Measurements from ENCODE around the gene SPATA6. TPM values are rescaled to one million over a fixed set of nuclear protein-coding genes. Genes with fewer than 3 reads are reported as not detected.

Gene SPATA6
- total RNA-seq, 2 donors from 2014 or later: 12.2 to 23.2 TPM

DNA sequence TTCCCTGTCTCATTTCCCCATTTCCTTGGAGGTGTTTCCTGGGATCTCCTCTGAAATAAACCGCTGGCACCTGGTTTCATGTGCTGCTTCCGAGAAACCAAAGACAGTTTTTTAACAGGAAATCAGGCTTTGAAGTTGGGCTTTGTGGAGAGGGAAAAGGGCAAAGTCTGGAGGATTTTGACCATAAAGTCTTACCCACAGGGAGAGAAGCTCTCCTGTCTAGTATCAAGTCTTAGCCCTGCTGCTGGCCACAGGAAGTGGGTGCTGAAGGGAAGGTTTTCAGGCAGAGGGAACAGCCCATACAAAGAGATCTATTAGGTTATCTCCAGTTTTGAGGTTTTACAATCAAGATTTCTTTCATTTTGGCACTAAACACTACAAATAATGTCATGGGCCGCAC, 220.2 kb downstream of the SPATA6 start:
- Histone ChIP-seq H3K9me3 (no peaks in the 10 kb centered on the region), H3K4me3 (no peak overlapping the region), H3K27me3 (replicated peaks; ENCODE audit: insufficient read depth) (no peaks in the 10 kb centered on the region), H3K36me3 (no peaks in the 10 kb centered on the region), H3K4me1 (replicated peaks) (no peaks in the 10 kb centered on the region), H3K27ac (peak overlapping the region in 1 of 2 donors; percentile 25)
- intact Hi-C loops (cut with DNase I): no loop called here
- no peak for TF ChIP-seq POLR2A (IDR thresholded peaks at IDR 0.05)
- TF ChIP-seq, protein P1, sequence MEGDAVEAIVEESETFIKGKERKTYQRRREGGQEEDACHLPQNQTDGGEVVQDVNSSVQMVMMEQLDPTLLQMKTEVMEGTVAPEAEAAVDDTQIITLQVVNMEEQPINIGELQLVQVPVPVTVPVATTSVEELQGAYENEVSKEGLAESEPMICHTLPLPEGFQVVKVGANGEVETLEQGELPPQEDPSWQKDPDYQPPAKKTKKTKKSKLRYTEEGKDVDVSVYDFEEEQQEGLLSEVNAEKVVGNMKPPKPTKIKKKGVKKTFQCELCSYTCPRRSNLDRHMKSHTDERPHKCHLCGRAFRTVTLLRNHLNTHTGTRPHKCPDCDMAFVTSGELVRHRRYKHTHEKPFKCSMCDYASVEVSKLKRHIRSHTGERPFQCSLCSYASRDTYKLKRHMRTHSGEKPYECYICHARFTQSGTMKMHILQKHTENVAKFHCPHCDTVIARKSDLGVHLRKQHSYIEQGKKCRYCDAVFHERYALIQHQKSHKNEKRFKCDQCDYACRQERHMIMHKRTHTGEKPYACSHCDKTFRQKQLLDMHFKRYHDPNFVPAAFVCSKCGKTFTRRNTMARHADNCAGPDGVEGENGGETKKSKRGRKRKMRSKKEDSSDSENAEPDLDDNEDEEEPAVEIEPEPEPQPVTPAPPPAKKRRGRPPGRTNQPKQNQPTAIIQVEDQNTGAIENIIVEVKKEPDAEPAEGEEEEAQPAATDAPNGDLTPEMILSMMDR (IDR thresholded peaks at IDR 0.05): no peak
- TF ChIP-seq POLR2AphosphoS5 (IDR thresholded peaks at IDR 0.05): no peak
- WGBS: 98% methylated on average over 3 of the region's 3 CpGs
- no peak for DNase-seq (ENCODE audit: low spot score)

DNA sequence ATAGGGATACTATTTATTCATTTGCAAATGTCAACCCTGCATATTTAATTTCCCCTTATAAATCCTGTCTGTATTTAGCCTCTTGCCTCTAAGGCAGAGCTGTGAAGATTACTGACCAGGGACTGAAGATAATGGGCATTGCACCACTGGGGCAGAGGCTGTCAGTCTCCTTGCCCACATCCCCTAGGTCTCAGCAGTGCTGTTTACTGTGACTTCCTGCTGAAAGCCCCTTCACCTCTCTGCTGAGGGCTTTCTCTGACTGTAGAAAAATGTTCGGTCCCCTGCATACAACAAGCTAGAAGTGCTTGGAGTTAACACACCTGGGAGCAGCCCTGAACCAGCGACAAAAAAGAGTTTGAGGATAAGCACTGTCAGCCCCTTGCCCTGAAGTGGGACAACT, 220.7 kb downstream of the SPATA6 start:
- H3K27ac ChIP-seq: peak overlapping the region in 1 of 2 donors; percentile 25
- no peak overlapping the region for H3K4me3 ChIP-seq
- H3K36me3 ChIP-seq: no peaks in the 10 kb centered on the region
- no peaks in the 10 kb centered on the region for H3K4me1 ChIP-seq (replicated peaks)
- WGBS: 85% methylated on average over 2 of the region's 2 CpGs
- H3K9me3 ChIP-seq: no peaks in the 10 kb centered on the region
- intact Hi-C loops (cut with DNase I): no loop called here
- no peak for DNase-seq (ENCODE audit: low spot score)
- TF ChIP-seq POLR2A (IDR thresholded peaks at IDR 0.05): no peak
- TF ChIP-seq, protein P1 (IDR thresholded peaks at IDR 0.05): no peak
- TF ChIP-seq POLR2AphosphoS5 (IDR thresholded peaks at IDR 0.05): peak; percentile 58
- H3K27me3 ChIP-seq (replicated peaks; ENCODE audit: insufficient read depth): no peaks in the 10 kb centered on the region

DNA sequence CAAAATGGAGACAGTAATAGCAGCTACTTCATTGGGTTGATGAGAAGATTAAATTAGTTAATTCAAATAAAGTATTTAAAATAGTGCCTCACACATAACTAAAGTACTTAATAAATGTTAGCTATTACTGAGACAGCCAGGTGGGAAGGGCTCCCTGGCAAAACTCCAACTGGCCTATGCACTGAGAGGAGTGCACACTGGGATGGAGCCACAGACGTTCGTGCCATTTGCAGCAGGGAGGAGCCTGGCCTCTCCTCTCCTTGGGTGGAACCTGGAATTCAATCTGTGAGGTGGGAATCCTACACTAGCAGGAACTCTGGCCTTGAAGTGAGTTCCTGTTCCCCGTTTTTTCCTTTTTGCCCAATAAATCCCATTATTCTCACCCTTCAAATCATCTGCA, 221.4 kb downstream of the SPATA6 start:
- 30% methylated on average over 3 of the region's 3 CpGs for WGBS
- Histone ChIP-seq H3K9me3 (no peaks in the 10 kb centered on the region), H3K4me1 (replicated peaks) (no peaks in the 10 kb centered on the region), H3K4me3 (no peak overlapping the region), H3K27ac (peak overlapping the region in 1 of 2 donors; percentile 29), H3K27me3 (replicated peaks; ENCODE audit: insufficient read depth) (no peaks in the 10 kb centered on the region), H3K36me3 (no peaks in the 10 kb centered on the region)
- intact Hi-C loops (cut with DNase I): no loop called here
- TF ChIP-seq POLR2A (IDR thresholded peaks at IDR 0.05): no peak
- TF ChIP-seq, protein P1 (IDR thresholded peaks at IDR 0.05): no peak
- TF ChIP-seq POLR2AphosphoS5 (IDR thresholded peaks at IDR 0.05): no peak
- no peak for DNase-seq (ENCODE audit: low spot score)

DNA sequence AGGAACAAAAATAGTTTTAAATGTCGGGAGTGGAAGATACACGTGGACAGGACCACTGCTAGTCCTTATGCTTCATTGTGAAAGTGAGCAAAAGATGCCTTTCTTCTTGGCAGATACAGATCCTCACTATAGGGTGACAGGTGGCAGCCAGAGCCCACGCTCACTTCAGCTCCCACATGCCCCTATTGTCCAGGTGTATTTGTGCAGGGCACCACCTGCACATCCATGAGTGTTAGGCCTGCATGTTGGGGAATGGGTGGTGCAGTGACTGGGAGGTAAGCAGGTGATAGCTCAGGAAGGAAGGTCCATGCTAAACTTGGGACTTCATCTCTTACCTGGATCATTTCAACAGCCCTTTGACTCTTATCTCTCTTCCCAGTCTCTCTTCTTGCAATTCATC, 222.1 kb downstream of the SPATA6 start:
- Histone ChIP-seq H3K4me3 (no peak overlapping the region), H3K27ac (no peak overlapping the region), H3K4me1 (replicated peaks) (no peaks in the 10 kb centered on the region), H3K36me3 (no peaks in the 10 kb centered on the region), H3K27me3 (replicated peaks; ENCODE audit: insufficient read depth) (no peaks in the 10 kb centered on the region), H3K9me3 (no peaks in the 10 kb centered on the region)
- intact Hi-C loops (cut with DNase I): no loop called here
- 90% methylated on average over 3 of the region's 3 CpGs for WGBS
- no peak for DNase-seq (ENCODE audit: low spot score)
- TF ChIP-seq, protein P1 (IDR thresholded peaks at IDR 0.05): peak in 1 of 4 experiments; percentile 2
- no peak for TF ChIP-seq POLR2A (IDR thresholded peaks at IDR 0.05)

DNA sequence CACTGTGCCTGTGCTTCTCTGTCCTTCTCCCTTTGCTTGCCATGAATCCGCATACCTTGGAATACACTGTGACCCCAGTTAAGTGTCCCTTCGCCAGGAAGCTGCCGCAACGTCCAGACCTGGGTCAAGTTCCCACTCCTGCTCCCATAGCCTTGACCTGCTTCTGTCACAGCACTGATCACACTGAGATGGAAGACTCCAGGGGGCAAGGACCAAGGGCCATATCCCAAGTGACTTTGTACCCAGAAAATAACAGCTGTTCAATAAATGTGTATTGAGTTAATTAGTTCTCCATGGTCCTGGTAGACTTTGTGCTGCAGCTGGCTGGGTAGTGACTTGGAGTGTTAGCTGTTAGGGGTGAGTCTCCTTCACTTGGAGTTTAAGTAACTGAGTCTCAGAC, 223.6 kb downstream of the SPATA6 start:
- Histone ChIP-seq H3K36me3 (no peaks in the 10 kb centered on the region), H3K9me3 (no peaks in the 10 kb centered on the region), H3K4me1 (replicated peaks) (no peaks in the 10 kb centered on the region), H3K4me3 (no peak overlapping the region), H3K27me3 (replicated peaks; ENCODE audit: insufficient read depth) (no peaks in the 10 kb centered on the region), H3K27ac (no peak overlapping the region)
- TF ChIP-seq, protein P1 (IDR thresholded peaks at IDR 0.05): no peak
- TF ChIP-seq POLR2A (IDR thresholded peaks at IDR 0.05): no peak
- no peak for TF ChIP-seq POLR2AphosphoS5 (IDR thresholded peaks at IDR 0.05)
- DNase-seq (ENCODE audit: low spot score): no peak
- intact Hi-C loops (cut with DNase I): no loop called here
- 88% methylated on average over 4 of the region's 4 CpGs for WGBS
